Heart right ventricle (tissue), 16 donors: ENCODE measurements around the gene RGS6. TPM values are rescaled to one million over a fixed set of nuclear protein-coding genes. Genes with fewer than 3 reads are reported as not detected.

ENCODE experiments used
- ATAC-seq, 8 donors: fragments of 200-7000 bp; cut with Tn5 transposase; one replicate each; pipeline ENCODE4 v1.9.1; 2020; ENCODE audit warnings: mild to moderate bottlenecking in 8 of 8, moderate library complexity in 8 of 8, moderate number of reproducible peaks in 1 of 8
- DNase-seq, 2 donors: peaks; one replicate each; pipeline ENCODE4 v3.0.0-alpha.2; 2020
- H3K27ac ChIP-seq, 10 donors: fragments of 200-600 bp; sonication (generic) in 2 of 10; one replicate each; pipeline versions ENCODE4 v1.5.0 to v1.8.0; 2020 to 2022; ENCODE audit warnings: mild to moderate bottlenecking in 3 of 10
- H3K27me3 ChIP-seq, 7 donors: fragments of 200-600 bp; one replicate each; pipeline ENCODE4 v1.8.0; 2021 to 2022; ENCODE audit warnings: mild to moderate bottlenecking in 2 of 7
- H3K36me3 ChIP-seq, 9 donors: fragments of 200-600 bp; sonication (generic) in 1 of 9; one replicate each; pipeline versions ENCODE4 v1.5.0 to v1.8.0; 2020 to 2022; ENCODE audit warnings: mild to moderate bottlenecking in 2 of 9
- H3K4me1 ChIP-seq, 9 donors: fragments of 200-600 bp; sonication (generic) in 1 of 9; one replicate each; pipeline versions ENCODE4 v1.5.0 to v1.8.0; 2020 to 2022; ENCODE audit warnings: mild to moderate bottlenecking in 4 of 9
- H3K4me3 ChIP-seq, 10 donors: fragments of 200-600 bp; sonication (generic) in 2 of 10; one replicate each; pipeline versions ENCODE4 v1.5.0 to v1.8.0; 2020 to 2022; ENCODE audit warnings: mild to moderate bottlenecking in 7 of 10, moderate library complexity in 2 of 10
- H3K9me3 ChIP-seq, 11 donors: fragments of 200-600 bp in 10 of 11; sonication (generic) in 2 of 11; one replicate each; pipeline versions ENCODE4 v1.5.0 to v1.8.0; 2013 to 2022; ENCODE audit warnings: mild to moderate bottlenecking in 2 of 11, control low read depth in 1 of 11, moderate library complexity in 1 of 11
- WGBS, 2 donors: extraction: QIAGEN DNeasy Blood & Tissue Kit; methylation state at CpG; one replicate each; pipeline ENCODE4 v1.1.7; 2013; ENCODE audit warnings: inconsistent platforms in 1 of 2; 5-methylcytosine and 5-hydroxymethylcytosine counted together
- intact Hi-C, 10 donors: fragments of 100-400 bp; cut with DNase I; formaldehyde crosslinking; loops; one replicate each; pipeline versions ENCODE4 v1.11.1 to v1.14.2; 2022
- polyA plus RNA-seq, 2 donors: library from polyadenylated mRNA; stranded (reverse); fragments of 200-250 nt; gene quantifications; one replicate each; pipeline ENCODE4 v1.2.3, GENCODE V29; 2013
- total RNA-seq, 10 donors: library from RNA; stranded (reverse); fragmentation: NEBNext Ultra II Directional in 3 of 10; extraction: Animal tissue kit (Norgen Biotek cat#: 25700) in 3 of 10; gene quantifications; one replicate each; pipeline versions ENCODE4 v1.2.1 to v1.2.4, GENCODE V29; 2021 to 2023
- TF ChIP-seq, protein P1 (sequence below), 9 donors: fragments of 200-600 bp; sonication (generic) in 2 of 9; IDR thresholded peaks; one replicate each; pipeline versions ENCODE4 v1.5.0 to v1.8.0; 2021 to 2022; ENCODE audit warnings: antibody characterized with exemption in 9 of 9, mild to moderate bottlenecking in 5 of 9, moderate library complexity in 1 of 9
- donor health status: Arrhythmogenic right ventricular cardiomyopathy.
- donor health status: ischemic (EF 13 %, LVEDD 7.1; RV severe dilation, severe dysfunction).
- donor health status: healthy with polysubstance abuse.
- donor health status: DM: no; HTN: yes; CAD: no.
- donor health status: DM: no; HTN: no; CAD: no.
- donor health status: ischemic (EF 25% LVEDD 6.9; RV normal size, moderate dysfunction).
- donor health status: ischemic (EF 25% LVEDD 5.7; RV mildly dilated, moderate dysfunction).
- donor health status: healthy.
- donor health status: DM: yes; HTN: yes; CAD: no.
- donor health status: Ischemic cardiomyopathy.
- donor health status: ischemic (EF 35%, LVEDD 5.7; RV mildly dilated, moderate dysfunction).
- donor health status: nonischemic (EF 11% LVEDD 7.7; RV severe dilation, severe dysfunction).
- donor health status: DM: yes; HTN: yes; CAD: no.
- donor health status: PGD.
- donor health status: ischemic (EF 29% LVEDD 5.4; RV normal size, mild dysfunction).
- donor health status: nonischemic (EF 23%, LVEDD 6.1; RV moderate dilation, normal function).

Gene RGS6
- total and polyA plus RNA-seq, 12 donors = 1.2 to 31.9 (median 19.0) TPM

DNA sequence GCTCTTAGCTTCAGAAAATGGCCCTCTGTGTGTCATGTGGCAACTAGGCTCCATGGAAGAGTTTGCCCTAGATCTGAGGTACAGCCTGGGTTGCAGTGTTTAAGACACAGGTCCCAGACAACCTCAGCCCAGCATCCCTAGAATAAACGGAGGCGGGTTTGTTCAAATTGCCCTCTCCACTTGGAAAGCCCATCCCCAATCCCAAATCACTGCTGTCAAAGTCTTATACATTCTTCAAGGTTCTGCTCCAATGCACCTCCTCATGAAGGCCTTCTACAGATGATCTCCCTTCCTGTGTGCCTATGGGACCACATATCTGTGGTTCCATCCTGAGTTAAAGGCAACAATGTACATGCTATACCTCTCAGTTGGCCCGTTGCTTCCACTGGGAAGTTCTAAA is 671.9 kb downstream of the RGS6 start:
- intact Hi-C loops = no loop called here
- Histone ChIP-seq H3K4me3 (no peak overlapping the region), H3K9me3 (no peaks in the 10 kb centered on the region), H3K27me3 (no peaks in the 10 kb centered on the region), H3K27ac (no peak overlapping the region), H3K36me3 (no peaks in the 10 kb centered on the region), H3K4me1 (peaks cover 0 to 7% (median 0%) of the 10 kb centered on the region in 9 donors)
- no peak for DNase-seq
- ATAC-seq = no peak
- TF ChIP-seq, protein P1, sequence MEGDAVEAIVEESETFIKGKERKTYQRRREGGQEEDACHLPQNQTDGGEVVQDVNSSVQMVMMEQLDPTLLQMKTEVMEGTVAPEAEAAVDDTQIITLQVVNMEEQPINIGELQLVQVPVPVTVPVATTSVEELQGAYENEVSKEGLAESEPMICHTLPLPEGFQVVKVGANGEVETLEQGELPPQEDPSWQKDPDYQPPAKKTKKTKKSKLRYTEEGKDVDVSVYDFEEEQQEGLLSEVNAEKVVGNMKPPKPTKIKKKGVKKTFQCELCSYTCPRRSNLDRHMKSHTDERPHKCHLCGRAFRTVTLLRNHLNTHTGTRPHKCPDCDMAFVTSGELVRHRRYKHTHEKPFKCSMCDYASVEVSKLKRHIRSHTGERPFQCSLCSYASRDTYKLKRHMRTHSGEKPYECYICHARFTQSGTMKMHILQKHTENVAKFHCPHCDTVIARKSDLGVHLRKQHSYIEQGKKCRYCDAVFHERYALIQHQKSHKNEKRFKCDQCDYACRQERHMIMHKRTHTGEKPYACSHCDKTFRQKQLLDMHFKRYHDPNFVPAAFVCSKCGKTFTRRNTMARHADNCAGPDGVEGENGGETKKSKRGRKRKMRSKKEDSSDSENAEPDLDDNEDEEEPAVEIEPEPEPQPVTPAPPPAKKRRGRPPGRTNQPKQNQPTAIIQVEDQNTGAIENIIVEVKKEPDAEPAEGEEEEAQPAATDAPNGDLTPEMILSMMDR (IDR thresholded peaks at IDR 0.05) = no peak
- WGBS, 2 donors = 92 to 94% methylated on average over 3 of the region's 3 CpGs

DNA sequence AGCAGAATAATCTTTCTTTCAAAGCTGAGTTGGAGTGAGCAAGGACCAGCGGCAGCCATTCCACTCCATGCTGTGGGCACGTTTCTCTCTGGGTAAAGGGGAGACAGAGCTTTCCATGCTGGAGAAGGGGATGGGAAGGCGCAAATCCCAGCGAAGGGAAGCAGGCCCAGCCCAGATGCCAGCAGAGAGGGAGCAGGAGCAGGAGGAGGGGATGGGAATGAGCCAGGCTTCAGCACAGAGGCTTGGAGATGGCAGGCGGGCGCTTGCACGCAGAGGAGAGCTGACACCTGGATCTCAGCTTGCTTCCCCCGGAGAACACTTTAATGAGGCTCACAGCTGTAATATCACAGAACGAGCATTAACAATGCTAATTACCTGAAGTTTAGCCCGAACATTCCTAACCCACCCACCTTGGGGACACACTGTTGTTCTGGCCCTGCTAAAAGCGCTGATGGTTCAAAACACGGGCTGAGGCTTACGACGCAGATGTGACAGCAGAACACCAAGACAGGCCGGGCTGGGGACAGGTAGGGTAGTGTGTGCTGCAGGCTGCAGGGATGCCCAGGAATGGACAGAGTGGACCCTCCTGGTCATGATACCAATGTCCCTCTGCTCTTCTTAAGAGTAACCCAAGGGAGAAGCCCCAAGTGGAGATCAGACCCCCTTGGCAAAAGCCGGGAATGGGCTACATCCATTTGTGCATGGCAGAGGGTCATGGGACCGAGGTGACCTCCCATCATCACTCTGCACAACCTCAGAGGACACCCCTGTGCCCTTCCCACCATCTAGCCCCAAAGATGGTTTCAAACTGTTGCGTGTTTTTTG is 673.1 kb downstream of the RGS6 start:
- TF ChIP-seq, protein P1 (IDR thresholded peaks at IDR 0.05) = no peak
- Histone ChIP-seq H3K9me3 (no peaks in the 10 kb centered on the region), H3K36me3 (no peaks in the 10 kb centered on the region), H3K4me3 (no peak overlapping the region), H3K4me1 (peaks cover 0 to 7% (median 0%) of the 10 kb centered on the region in 9 donors), H3K27me3 (no peaks in the 10 kb centered on the region), H3K27ac (no peak overlapping the region)
- intact Hi-C loops = no loop called here
- 88 to 91% methylated on average over 18 of the region's 18 CpGs for WGBS, 2 donors
- ATAC-seq = no peak
- no peak for DNase-seq

DNA sequence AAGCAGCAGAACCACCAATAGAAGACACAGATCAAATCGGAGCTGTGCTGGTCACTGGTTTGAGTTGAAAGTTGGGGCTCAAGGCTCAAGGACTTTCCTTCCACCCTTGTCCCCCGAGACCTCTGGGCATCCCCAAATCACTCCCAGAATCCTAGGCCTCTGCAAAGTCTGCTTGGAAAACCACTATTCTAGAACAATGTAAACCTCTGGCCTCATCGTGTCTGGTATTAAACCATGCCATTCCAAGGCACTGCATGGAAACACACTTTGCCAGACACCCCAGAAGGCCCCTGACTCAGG is 673.6 kb downstream of the RGS6 start:
- DNase-seq (no peak), ATAC-seq (no peak)
- Histone ChIP-seq H3K27me3 (no peaks in the 10 kb centered on the region), H3K4me1 (peaks cover 0 to 9% (median 0%) of the 10 kb centered on the region in 9 donors), H3K27ac (no peak overlapping the region), H3K9me3 (no peaks in the 10 kb centered on the region), H3K4me3 (no peak overlapping the region), H3K36me3 (no peaks in the 10 kb centered on the region)
- intact Hi-C loops = no loop called here
- TF ChIP-seq, protein P1 (IDR thresholded peaks at IDR 0.05) = no peak
- 95 to 98% methylated on average over 3 of the region's 3 CpGs for WGBS, 2 donors

DNA sequence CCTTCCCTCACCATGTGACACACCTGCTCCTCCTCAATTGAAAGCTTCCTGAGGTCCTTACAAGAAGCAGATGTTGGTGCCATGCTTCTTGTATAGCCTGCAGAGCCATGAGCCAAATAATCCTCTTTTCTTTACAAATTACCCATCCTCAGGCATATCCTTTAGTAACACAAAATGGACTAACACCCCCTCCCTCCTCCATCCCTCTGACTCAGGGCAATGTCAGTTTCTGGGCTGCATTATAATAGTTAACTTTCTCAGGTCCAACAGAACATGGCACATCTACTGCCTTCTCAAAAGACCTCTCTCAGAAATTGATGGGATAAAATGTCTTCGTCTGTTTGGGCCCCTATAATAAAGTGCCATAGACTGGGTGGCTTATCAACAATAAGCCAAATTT is 674.6 kb downstream of the RGS6 start:
- TF ChIP-seq, protein P1 (IDR thresholded peaks at IDR 0.05) = no peak
- Histone ChIP-seq H3K27me3 (no peaks in the 10 kb centered on the region), H3K4me3 (no peak overlapping the region), H3K36me3 (no peaks in the 10 kb centered on the region), H3K27ac (no peak overlapping the region), H3K9me3 (no peaks in the 10 kb centered on the region), H3K4me1 (peaks cover 0 to 19% (median under 1%) of the 10 kb centered on the region in 9 donors)
- intact Hi-C loops = no loop called here
- no peak for ATAC-seq
- 94% methylated on average over 1 of the region's 1 CpG for WGBS, 2 donors
- DNase-seq = no peak
